NCI-H1436 treated with DMSO at 0.1 percent for 48 hours (cell line): ENCODE data around the gene SLC35D1.
"Not testable (repeated sequence)": the region's sequence is repeated elsewhere in the genome, so short reads cannot be mapped to it uniquely, and the experiment has no call there.

ENCODE experiments used
- DNase-seq: peaks from one replicate; lab custom pipeline; 2025; lab: John Stamatoyannopoulos, UW

The SLC35D1 gene

DNA sequence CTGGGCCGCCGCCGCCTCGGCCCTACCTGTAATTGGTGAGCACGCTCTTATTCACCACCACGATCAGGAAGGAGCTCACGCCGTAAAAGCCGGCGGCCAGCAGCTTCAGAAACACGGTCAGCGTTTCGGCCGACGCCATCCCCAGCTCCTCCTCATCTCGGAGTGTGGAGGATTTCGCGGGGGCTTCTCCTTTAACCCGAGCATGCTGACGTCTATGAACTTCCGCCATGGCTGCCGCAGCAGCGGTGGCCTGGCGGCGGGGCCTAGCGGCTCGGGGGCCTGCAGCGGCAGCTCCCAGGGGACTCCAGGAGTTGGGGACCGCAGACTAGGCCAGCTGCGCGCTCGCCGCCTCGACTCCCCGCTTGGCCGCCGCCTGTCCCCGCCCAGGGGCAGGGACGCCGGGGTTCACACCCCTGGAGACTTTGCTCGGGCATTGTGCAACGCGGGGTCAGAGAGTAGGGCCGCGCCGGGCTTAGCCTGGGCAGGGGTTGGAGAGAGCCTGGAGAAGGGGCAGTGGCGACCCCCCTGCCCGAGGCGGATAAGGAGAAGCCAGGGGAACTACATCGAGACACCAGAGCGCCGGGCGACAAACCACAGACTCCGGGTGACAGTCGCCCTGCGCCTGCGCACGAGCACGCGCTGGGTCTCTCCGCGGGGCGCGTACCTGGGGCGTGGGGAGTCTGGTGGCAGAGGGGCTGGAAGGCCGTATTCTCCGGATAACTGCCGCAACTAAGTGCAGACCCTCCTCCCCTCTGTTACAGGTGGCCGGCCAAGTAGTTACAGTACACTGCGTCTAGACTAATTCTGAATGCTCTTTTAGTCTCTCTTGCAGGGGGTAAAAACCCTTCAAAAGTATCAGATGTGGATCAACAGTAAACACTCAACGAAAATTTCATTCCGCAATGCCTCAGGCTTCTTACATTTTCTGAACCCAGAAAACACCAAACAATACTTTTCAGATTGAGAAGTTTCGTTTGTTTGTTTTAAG lies at the start of gene SLC35D1:
TSS of gene SLC35D1 (minus strand) at position 364 of the 988 bp plus-strand sequence. CDS start at position 229, 135 bp downstream.
- no peak for DNase-seq

DNA sequence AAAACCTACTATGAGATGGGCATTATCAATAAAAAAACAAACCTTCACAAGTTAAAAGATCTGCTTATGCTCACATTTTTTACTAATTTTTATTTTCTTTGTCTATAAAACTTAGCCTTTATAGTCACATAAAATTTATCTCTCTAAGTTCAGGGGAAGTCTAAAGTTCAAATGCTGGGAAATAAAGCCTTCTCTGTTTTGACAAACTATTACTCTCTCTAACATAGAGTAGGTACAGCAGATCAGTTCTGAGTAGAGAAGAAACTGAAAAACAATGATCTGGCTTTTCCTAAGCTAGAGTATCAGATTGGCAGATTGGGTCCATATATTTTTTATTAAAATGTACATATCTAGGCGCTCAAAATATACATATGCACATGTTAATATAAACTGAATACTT lies 49.6 kb upstream of the SLC35D1 start:
- no peak for DNase-seq

DNA sequence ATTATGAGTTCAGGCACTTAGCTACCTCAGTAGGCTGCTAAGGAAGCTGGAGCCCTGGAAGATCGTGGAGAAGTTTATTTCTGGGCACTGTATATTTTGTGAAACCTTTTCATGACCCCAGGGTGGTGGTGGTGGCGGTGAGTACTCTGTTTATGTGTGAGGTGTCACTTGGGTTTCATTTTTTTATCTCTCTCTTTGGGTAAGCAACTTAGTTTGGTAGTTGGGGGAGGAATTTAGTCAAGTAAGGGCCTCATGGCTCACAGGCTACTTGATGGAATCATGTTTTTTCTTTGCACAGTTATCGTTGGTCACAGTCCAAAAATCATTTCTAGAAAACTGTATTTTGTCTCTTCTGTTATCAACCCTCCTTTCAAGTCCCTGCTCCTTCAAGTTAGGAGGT lies 46.9 kb upstream of the SLC35D1 start:
- DNase-seq: no peak

DNA sequence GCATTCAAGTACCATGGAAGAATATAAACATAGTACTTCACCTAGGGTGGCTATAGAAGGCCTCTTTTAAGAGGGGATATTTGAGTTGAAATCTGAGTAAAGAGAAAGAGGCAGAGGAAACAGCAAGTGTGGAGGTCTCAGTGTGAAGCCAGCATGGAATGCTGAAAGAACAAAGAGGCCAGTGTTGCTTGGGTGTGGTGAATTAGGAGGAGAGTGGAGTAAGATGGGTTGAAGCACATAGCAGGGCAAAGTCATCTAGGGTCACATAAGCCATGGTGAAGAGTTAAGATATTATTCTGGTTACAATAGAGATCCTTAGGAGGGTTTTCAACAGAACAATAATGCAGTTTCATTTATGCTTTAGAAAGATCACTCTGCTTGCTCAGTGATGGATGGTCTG lies 43.4 kb upstream of the SLC35D1 start:
- no peak for DNase-seq

DNA sequence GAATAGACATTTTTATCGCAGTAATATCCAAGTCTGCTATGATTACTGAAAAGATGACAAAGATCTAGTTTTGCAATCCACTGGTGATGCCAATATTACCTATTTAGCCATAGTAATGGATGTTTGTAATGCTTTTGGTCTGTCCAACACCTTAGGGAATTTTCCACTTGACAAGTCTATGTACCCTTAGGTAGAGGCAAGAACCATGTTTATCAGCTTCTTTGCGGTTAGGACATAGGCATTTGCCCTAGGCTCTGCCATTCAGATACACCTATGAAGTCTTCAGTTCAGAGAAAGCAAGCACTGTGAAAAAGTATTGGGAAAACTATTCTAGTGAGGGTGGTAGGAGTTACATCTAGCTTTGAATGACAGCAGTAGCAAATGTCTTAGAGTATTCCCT lies 40.2 kb upstream of the SLC35D1 start:
- no peak for DNase-seq

DNA sequence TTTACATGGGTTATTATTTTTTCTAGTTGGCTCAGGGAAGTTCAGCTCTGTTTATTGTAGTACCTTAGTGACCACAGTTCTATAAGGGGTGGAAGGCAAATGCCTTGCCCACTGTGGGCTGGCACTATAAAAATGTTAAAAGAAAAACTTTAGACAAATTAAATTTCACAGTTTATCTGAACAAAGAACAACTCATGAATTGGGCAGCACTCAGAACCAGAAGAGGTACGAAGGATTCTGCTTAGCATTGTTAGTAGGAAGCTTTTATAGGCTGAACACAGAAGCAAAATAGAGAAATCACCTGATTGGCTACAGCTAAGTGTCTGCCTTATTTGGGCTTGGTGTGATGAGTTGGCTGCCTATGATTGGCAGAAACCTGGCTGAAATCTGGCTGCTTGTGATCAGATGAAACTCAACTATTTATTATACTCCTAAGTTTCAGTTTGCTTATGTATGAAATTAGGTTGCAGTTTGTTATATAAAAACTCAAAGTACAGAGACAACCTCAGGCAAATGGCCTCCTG lies 35.8 kb upstream of the SLC35D1 start:
- DNase-seq: no peak

DNA sequence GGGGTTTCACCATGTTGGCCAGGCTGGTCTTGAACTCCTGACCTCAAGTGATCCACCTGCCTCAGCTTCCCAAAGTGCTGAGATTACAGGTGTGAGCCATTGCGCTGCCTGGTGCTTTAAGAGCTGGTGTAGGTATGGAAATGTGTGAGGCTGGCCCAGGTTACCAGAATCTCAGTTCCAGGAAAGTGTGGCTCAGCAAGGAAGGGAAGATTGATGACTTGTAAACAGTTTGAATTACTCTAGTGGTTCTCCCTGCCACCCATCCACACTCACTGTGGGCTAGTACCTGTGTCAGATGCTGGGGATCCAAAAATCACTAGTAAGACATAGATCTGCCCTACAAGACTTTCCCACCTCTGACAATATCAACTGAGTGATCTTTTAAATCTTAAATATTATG lies 34.5 kb upstream of the SLC35D1 start:
- no peak for DNase-seq

DNA sequence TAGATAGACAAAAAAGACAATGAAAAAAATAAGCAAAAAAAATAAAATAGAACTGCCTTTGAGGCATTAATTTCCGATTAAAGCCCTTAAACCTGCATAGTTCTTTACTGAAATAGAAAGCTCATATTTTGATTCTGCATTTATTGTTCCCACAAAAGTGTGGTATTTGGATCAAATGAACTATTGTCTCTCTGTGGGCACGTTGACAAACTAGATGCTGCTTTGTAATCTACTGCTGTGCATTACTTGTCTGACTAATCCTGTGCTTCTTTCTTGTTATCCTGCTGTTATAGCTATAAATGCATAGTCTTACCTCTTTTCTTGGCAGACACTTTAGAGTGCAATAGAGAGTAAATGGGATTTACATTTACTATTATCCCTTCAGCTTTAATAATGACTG lies 31.4 kb upstream of the SLC35D1 start:
- no peak for DNase-seq

DNA sequence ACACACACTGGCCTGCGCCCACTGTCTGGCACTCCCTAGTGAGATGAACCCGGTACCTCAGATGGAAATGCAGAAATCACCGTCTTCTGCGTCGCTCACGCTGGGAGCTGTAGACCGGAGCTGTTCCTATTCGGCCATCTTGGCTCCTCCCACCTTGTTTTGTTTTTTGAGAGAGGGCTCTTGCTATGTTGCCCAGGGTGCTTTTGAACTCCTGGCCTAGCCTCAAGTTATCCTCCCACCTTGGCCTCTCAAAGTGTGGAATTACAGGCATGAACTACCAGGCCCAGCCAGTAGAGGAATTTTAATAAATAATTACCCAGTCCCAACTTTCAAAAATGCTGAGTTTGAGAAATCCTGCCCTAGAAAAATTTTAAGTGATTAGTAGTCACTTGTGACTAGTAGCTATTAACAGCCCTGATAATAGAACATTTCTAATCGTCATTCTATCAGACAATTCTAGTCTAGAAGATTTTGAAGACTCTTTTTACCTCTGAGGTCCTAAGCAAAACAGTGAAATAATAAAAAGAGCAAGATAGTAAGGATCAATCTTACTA lies 30.9 kb upstream of the SLC35D1 start:
- no peak for DNase-seq

DNA sequence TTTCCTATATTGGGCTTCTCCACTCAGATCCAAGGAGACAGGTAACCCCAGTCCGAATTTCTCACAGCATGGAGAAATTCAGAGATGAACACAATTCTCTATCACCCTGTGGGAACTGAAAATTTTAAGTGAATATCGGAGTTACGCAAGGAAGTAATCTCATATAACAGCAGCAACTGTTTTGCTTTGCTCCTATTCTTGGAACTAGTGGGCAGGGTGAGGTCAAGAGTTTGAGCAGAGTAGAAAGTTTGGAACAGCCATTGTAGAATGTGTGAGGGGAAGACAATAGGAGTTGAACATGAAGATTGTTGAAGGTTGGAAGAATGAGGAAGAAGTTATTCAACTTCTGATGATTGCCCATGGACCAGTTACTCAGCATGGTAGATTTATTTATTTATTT lies 24.3 kb upstream of the SLC35D1 start:
- DNase-seq: no peak

DNA sequence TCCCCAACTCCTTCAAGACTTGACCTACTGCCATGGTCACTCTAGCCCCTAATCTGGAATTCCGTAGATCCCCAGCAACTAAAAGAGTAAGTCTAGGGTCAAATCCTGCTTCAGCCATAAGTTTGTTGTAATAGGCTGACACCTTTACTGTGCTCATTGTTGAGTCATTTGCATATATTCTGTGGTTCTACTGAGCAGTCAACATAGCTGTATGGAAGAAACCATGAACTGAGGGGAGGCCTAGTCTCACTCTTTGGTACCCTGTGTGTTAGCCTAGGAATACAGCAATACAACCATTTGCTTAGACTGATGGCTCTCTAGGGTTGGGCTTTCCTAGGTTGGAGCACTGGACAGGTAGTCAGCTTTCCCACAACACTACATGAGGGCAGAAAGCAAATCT lies 23.6 kb upstream of the SLC35D1 start:
- DNase-seq: no peak

DNA sequence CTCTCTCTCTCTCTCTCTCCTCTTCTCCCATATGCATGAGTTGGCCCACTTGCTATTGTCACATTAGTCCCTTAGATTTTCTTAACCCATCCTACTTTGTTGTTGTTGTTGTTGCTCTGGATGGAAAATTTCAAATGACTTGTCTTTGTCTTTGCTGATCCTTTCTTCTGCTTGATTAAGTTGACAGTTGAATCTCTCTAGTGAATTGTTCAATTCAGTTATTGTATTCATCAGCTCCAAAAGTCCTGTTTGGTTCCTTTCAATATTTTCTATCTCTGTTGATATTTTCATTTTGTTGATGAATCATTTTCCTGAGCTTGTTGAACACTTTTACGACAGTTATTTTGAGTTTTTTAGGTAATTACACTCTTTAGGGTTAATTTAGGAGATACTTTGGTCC lies 18.8 kb upstream of the SLC35D1 start:
- no peak for DNase-seq

DNA sequence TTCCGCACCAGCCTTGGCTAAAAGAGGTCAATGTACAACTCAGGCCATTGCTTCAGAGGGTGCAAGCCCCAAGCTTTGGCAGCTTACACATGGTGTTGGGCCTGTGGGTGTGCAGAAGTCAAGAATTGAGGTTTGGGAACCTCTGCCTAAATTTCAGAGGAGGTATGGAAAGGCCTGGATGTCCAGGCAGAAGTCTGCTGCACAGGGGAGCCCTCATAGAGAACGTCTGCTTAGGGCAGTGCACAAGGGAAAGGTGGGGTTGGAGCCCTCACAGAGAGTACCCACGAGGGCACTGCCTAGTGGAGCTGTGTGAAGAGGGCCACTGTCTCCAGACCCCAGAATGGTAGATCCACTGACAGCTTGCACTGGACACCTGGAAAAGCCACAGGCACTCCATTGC lies 13.7 kb upstream of the SLC35D1 start:
- not testable (repeated sequence) for DNase-seq

DNA sequence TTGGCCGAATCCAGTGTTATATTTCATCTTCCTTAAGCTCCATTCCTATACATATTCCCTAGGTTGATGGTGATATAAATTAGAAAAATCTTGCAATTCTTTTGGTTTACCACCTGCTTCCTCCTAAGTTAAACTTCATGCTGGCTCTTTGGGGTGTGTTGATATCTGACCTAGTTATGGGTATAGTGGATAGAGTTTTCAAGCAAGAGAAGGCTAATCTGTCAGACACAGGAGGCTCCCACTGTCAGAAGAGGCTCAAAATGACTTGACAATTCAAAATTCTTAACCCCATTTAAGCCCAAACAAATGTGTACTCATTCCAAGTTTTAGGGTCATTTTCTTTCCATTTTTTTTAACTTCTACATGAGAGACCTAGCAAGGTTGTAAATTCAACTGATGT lies 8.5 kb upstream of the SLC35D1 start:
- DNase-seq: no peak

DNA sequence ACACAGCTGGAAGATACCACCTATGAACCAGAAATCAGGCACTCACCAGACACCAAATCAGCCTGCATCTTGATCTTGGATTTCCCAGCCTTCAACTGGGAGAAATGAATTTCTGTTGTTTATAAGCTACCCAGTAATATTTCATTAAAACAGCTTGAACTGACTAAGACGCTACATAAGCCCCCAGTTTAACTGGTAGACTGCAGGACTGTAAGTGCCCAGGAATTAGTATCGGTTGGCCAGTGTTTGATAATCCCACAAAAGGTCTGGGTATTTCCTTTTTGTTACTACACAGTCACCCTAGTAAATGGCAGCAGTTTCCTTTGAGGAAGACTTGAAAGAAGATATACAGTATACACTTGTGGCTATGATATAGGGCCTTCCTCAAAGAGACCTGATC lies 7.3 kb upstream of the SLC35D1 start:
- DNase-seq: no peak

DNA sequence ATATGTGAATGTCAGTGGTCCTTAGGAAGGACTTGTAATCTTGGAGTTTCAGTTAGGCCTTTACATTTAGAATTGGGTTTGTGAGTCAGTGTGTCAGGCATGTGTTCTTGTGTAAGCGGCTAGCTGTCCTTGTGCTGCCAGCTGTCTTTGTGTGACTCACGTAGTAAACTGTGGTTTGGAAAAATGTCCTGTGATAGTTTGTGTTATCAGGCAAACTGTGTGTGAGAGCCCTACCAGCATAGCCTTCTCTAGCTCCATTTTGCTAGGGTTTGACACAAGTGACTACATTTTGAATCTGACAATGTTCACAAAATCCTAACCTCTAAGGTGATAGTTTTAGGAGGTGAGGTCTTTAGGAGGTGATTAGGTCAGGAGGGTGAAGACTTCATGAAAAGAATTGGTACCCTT lies 6.9 kb upstream of the SLC35D1 start:
- no peak for DNase-seq

DNA sequence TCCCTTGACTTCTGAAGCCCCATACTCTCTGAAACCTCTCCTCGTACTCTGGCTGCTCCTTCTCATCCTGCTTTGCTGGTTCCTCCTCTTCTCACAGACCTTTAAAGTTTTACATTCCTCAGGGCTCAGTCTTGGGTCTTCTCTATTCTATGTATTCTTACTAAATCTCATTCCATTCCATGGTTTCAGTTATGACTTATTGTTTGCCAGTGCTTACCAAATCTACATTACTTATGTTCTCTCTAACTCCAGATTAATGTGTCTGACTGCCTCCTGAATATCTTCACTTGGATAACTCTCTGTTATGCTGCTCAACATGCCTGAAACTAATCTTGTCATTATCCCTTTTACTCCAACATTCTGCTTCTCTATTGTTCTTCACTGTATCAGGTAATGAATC lies 5.4 kb upstream of the SLC35D1 start:
- no peak for DNase-seq

DNA sequence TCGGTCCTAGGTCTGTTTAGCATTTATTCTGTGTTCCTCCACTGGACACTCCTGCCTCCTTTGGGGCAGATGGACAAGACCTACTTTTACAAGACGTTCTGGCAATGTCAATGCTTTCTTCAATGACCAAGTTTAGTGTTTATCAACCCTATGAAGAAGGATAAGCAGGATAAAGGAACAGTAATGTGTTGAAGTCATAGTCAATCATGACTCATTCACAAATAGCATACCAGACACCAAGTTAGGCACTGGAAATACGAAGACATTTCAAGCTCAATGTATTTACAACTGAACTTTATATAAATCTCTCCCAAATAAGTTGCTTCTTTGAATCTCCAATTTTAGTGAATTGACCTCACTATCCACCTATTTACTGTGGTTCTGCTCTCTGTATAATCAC lies 4.8 kb upstream of the SLC35D1 start:
- no peak for DNase-seq

DNA sequence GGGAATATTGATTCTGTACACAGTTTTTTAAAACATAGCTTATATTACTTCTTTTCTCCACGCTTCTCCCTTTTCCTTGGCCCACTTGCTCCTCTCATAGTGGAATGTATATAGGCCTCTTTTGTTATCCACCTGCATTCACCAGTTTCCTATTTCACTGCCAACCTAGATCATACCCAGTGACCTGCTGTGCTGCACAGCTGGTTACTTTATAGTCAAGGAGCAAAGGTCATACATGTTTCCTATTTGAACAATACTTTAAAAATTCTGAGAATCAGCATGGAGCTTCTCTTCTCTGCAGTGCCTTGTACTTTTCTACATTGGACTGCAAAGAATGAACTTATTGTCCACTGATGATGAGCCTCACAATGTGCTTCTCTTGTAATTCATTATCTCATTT lies 4.3 kb upstream of the SLC35D1 start:
- no peak for DNase-seq

DNA sequence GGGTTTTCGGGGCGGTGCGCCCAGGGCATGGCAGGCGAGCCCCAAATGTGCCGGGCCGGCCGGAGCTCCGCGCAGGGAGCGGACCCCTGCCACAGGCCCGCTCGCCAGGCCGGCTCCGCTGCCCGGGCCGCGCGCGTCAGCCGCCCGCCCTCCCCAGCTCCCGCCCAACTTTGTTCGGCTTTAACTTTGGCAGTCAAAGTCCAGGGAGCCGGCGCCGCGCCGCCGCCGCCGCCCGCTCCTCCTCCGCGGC lies 488 bp downstream of the SLC35D1 start:
- DNase-seq: no peak

DNA sequence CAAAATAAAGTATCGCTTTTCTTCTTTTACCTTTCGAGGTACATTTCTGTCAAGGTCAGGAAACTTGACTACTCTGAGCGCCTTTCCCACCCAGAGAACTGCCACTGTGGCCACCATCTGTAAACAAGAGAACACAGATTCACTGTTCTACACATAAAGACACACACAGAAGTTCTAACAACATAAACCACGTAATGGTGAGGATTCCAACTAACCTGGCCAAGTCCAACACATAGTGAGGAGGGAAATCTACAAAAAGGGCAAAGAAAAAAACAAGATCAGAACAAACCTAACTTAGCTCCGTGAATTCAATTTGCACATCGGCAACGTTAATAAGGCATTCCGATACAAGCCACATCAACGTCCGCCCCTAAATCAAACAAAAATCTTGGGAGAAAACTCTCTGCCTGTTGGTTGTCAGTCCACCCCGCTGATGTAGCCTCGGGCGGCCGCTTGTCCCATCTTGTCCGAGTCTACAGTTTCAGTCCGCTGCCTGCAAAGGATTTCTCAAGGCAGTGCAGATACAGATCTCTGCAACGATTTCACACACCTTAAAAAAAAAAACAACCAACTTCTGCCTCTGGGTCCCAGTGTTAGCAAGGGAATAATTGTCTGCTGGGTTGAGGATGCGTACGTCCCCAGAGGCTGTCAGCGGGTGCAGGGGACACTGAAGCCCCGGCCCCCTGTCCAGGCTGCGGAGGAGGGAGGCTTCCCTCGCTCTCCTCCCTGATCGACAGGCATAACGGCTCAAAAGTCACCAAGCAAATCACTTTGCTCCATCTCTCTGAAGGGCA lies 1.0 kb downstream of the SLC35D1 start:
- DNase-seq: no peak

DNA sequence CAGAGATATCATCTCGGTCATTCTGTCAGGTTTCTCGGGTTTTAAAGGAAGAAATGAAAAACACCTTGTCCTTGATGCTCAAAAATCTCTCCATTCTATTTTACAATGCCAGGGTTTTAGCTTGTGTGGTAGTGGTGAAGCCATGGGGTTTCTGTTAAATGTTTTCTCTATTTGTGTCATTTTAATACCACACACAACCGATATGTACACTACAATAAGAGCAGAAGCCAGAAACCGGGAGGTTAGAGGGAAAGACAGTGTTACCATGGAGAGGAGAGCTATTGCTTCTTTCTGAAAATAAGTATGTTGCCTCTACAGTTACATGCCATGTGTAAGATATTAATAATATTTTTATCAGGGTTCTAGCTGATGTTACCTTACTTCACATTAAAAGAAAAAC lies 2.8 kb downstream of the SLC35D1 start:
- no peak for DNase-seq
